ENCODE data around the gene CTNNA2.

Gene CTNNA2

GRCh38 chr2:80147690-80148089 is 634.8 kb downstream of the CTNNA2 start:
- Histone ChIP-seq H3K4me1 (ENCODE audit: control insufficient read depth, insufficient read depth, low read length) (no peaks in the 10 kb centered on the region), H3K27me3 (ENCODE audit: control insufficient read depth, insufficient read depth, low read length) (no peaks in the 10 kb centered on the region), H3K9ac (ENCODE audit: low read depth, low read length) (no peak overlapping the region), H3K36me3 (ENCODE audit: control insufficient read depth, insufficient read depth, low read length) (no peaks in the 10 kb centered on the region), H3K9me3 (ENCODE audit: control insufficient read depth, insufficient read depth, low read length) (no peaks in the 10 kb centered on the region), H3K4me3 (ENCODE audit: low read depth, low read length) (no peak overlapping the region)

- H3K9ac ChIP-seq (ENCODE audit: low read depth, low read length): no peak overlapping the region
- no peaks in the 10 kb centered on the region for H3K36me3 ChIP-seq (ENCODE audit: control insufficient read depth, insufficient read depth, low read length)
- no peaks in the 10 kb centered on the region for H3K27me3 ChIP-seq (ENCODE audit: control insufficient read depth, insufficient read depth, low read length)
- H3K4me3 ChIP-seq (ENCODE audit: low read depth, low read length): no peak overlapping the region
- no peaks in the 10 kb centered on the region for H3K9me3 ChIP-seq (ENCODE audit: control insufficient read depth, insufficient read depth, low read length)
- H3K4me1 ChIP-seq (ENCODE audit: control insufficient read depth, insufficient read depth, low read length): no peaks in the 10 kb centered on the region
Observed at GRCh38 chr2:80148906-80149305, 636.1 kb downstream of the CTNNA2 start.

GRCh38 chr2:80149991-80150390 is 637.1 kb downstream of the CTNNA2 start:
- no peaks in the 10 kb centered on the region for H3K9me3 ChIP-seq (ENCODE audit: control insufficient read depth, insufficient read depth, low read length)
- H3K9ac ChIP-seq (ENCODE audit: low read depth, low read length): no peak overlapping the region
- H3K36me3 ChIP-seq (ENCODE audit: control insufficient read depth, insufficient read depth, low read length): no peaks in the 10 kb centered on the region
- no peak overlapping the region for H3K4me3 ChIP-seq (ENCODE audit: low read depth, low read length)
- no peaks in the 10 kb centered on the region for H3K27me3 ChIP-seq (ENCODE audit: control insufficient read depth, insufficient read depth, low read length)
- H3K4me1 ChIP-seq (ENCODE audit: control insufficient read depth, insufficient read depth, low read length): no peaks in the 10 kb centered on the region

GRCh38 chr2:80151248-80151647 is 638.4 kb downstream of the CTNNA2 start:
- Histone ChIP-seq H3K36me3 (ENCODE audit: control insufficient read depth, insufficient read depth, low read length) (no peaks in the 10 kb centered on the region), H3K27me3 (ENCODE audit: control insufficient read depth, insufficient read depth, low read length) (no peaks in the 10 kb centered on the region), H3K9ac (ENCODE audit: low read depth, low read length) (no peak overlapping the region), H3K9me3 (ENCODE audit: control insufficient read depth, insufficient read depth, low read length) (no peaks in the 10 kb centered on the region), H3K4me1 (ENCODE audit: control insufficient read depth, insufficient read depth, low read length) (no peaks in the 10 kb centered on the region), H3K4me3 (ENCODE audit: low read depth, low read length) (no peak overlapping the region)

GRCh38 chr2:80151651-80152050 is 638.8 kb downstream of the CTNNA2 start:
- Histone ChIP-seq H3K4me3 (ENCODE audit: low read depth, low read length) (no peak overlapping the region), H3K36me3 (ENCODE audit: control insufficient read depth, insufficient read depth, low read length) (no peaks in the 10 kb centered on the region), H3K9me3 (ENCODE audit: control insufficient read depth, insufficient read depth, low read length) (no peaks in the 10 kb centered on the region), H3K9ac (ENCODE audit: low read depth, low read length) (no peak overlapping the region), H3K4me1 (ENCODE audit: control insufficient read depth, insufficient read depth, low read length) (no peaks in the 10 kb centered on the region), H3K27me3 (ENCODE audit: control insufficient read depth, insufficient read depth, low read length) (no peaks in the 10 kb centered on the region)

GRCh38 chr2:80153151-80153550 is 640.3 kb downstream of the CTNNA2 start:
- Histone ChIP-seq H3K9ac (ENCODE audit: low read depth, low read length) (no peak overlapping the region), H3K4me3 (ENCODE audit: low read depth, low read length) (no peak overlapping the region), H3K36me3 (ENCODE audit: control insufficient read depth, insufficient read depth, low read length) (no peaks in the 10 kb centered on the region), H3K4me1 (ENCODE audit: control insufficient read depth, insufficient read depth, low read length) (no peaks in the 10 kb centered on the region), H3K27me3 (ENCODE audit: control insufficient read depth, insufficient read depth, low read length) (no peaks in the 10 kb centered on the region), H3K9me3 (ENCODE audit: control insufficient read depth, insufficient read depth, low read length) (no peaks in the 10 kb centered on the region)

GRCh38 chr2:80153768-80154167 is 640.9 kb downstream of the CTNNA2 start:
- H3K4me1 ChIP-seq (ENCODE audit: control insufficient read depth, insufficient read depth, low read length): no peaks in the 10 kb centered on the region
- H3K9ac ChIP-seq (ENCODE audit: low read depth, low read length): no peak overlapping the region
- H3K36me3 ChIP-seq (ENCODE audit: control insufficient read depth, insufficient read depth, low read length): no peaks in the 10 kb centered on the region
- H3K4me3 ChIP-seq (ENCODE audit: low read depth, low read length): no peak overlapping the region
- H3K27me3 ChIP-seq (ENCODE audit: control insufficient read depth, insufficient read depth, low read length): no peaks in the 10 kb centered on the region
- H3K9me3 ChIP-seq (ENCODE audit: control insufficient read depth, insufficient read depth, low read length): no peaks in the 10 kb centered on the region

- Histone ChIP-seq H3K9me3 (ENCODE audit: control insufficient read depth, insufficient read depth, low read length) (no peaks in the 10 kb centered on the region), H3K4me3 (ENCODE audit: low read depth, low read length) (no peak overlapping the region), H3K9ac (ENCODE audit: low read depth, low read length) (no peak overlapping the region), H3K27me3 (ENCODE audit: control insufficient read depth, insufficient read depth, low read length) (no peaks in the 10 kb centered on the region), H3K4me1 (ENCODE audit: control insufficient read depth, insufficient read depth, low read length) (no peaks in the 10 kb centered on the region), H3K36me3 (ENCODE audit: control insufficient read depth, insufficient read depth, low read length) (no peaks in the 10 kb centered on the region)
Observed at GRCh38 chr2:80154231-80154915, 641.5 kb downstream of the CTNNA2 start.

- H3K27me3 ChIP-seq (ENCODE audit: control insufficient read depth, insufficient read depth, low read length): no peaks in the 10 kb centered on the region
- no peak overlapping the region for H3K4me3 ChIP-seq (ENCODE audit: low read depth, low read length)
- H3K36me3 ChIP-seq (ENCODE audit: control insufficient read depth, insufficient read depth, low read length): no peaks in the 10 kb centered on the region
- H3K9ac ChIP-seq (ENCODE audit: low read depth, low read length): no peak overlapping the region
- no peaks in the 10 kb centered on the region for H3K9me3 ChIP-seq (ENCODE audit: control insufficient read depth, insufficient read depth, low read length)
- H3K4me1 ChIP-seq (ENCODE audit: control insufficient read depth, insufficient read depth, low read length): no peaks in the 10 kb centered on the region
Observed at GRCh38 chr2:80164375-80164774, 651.5 kb downstream of the CTNNA2 start.

GRCh38 chr2:80166483-80167171 is 653.8 kb downstream of the CTNNA2 start:
- no peaks in the 10 kb centered on the region for H3K4me1 ChIP-seq (ENCODE audit: control insufficient read depth, insufficient read depth, low read length)
- H3K27me3 ChIP-seq (ENCODE audit: control insufficient read depth, insufficient read depth, low read length): no peaks in the 10 kb centered on the region
- H3K4me3 ChIP-seq (ENCODE audit: low read depth, low read length): no peak overlapping the region
- H3K9ac ChIP-seq (ENCODE audit: low read depth, low read length): no peak overlapping the region
- H3K9me3 ChIP-seq (ENCODE audit: control insufficient read depth, insufficient read depth, low read length): no peaks in the 10 kb centered on the region
- H3K36me3 ChIP-seq (ENCODE audit: control insufficient read depth, insufficient read depth, low read length): no peaks in the 10 kb centered on the region

GRCh38 chr2:80167284-80167808 is 654.5 kb downstream of the CTNNA2 start:
- H3K36me3 ChIP-seq (ENCODE audit: control insufficient read depth, insufficient read depth, low read length): no peaks in the 10 kb centered on the region
- H3K9ac ChIP-seq (ENCODE audit: low read depth, low read length): no peak overlapping the region
- no peaks in the 10 kb centered on the region for H3K9me3 ChIP-seq (ENCODE audit: control insufficient read depth, insufficient read depth, low read length)
- no peak overlapping the region for H3K4me3 ChIP-seq (ENCODE audit: low read depth, low read length)
- no peaks in the 10 kb centered on the region for H3K27me3 ChIP-seq (ENCODE audit: control insufficient read depth, insufficient read depth, low read length)
- H3K4me1 ChIP-seq (ENCODE audit: control insufficient read depth, insufficient read depth, low read length): no peaks in the 10 kb centered on the region

GRCh38 chr2:80168037-80168436 is 655.2 kb downstream of the CTNNA2 start:
- no peaks in the 10 kb centered on the region for H3K4me1 ChIP-seq (ENCODE audit: control insufficient read depth, insufficient read depth, low read length)
- H3K27me3 ChIP-seq (ENCODE audit: control insufficient read depth, insufficient read depth, low read length): no peaks in the 10 kb centered on the region
- no peaks in the 10 kb centered on the region for H3K9me3 ChIP-seq (ENCODE audit: control insufficient read depth, insufficient read depth, low read length)
- no peaks in the 10 kb centered on the region for H3K36me3 ChIP-seq (ENCODE audit: control insufficient read depth, insufficient read depth, low read length)
- no peak overlapping the region for H3K4me3 ChIP-seq (ENCODE audit: low read depth, low read length)
- H3K9ac ChIP-seq (ENCODE audit: low read depth, low read length): no peak overlapping the region
